Spleen (tissue), 11 donors: ENCODE data around the gene ACYP2. TPM values are rescaled to one million over a fixed set of nuclear protein-coding genes. Genes with fewer than 3 reads are reported as not detected.

Experiments used
- DNase-seq: peaks from one replicate; pipeline ENCODE4 v3.0.0-alpha.2; 2020
- H3K27ac ChIP-seq, 8 donors: fragments of 200-600 bp; sonication (generic) in 7 of 8; 1 replicate in 4 of 8; 2 replicates in 4 of 8; pipeline versions ENCODE4 v1.5.0 to v1.8.0; 2016 to 2021; ENCODE audit warnings: inconsistent platforms in 4 of 8, mild to moderate bottlenecking in 4 of 8, moderate library complexity in 1 of 8
- H3K27me3 ChIP-seq, 7 donors: fragments of 200-600 bp; sonication (generic) in 6 of 7; replicated peaks in 1 of 7; 1 replicate in 4 of 7; 2 replicates in 3 of 7; pipeline versions ENCODE4 v1.5.0 to v1.8.0; 2016 to 2021; ENCODE audit warnings: inconsistent platforms in 3 of 7, mild to moderate bottlenecking in 1 of 7
- H3K36me3 ChIP-seq, 6 donors: fragments of 200-600 bp; sonication (generic) in 5 of 6; 1 replicate in 4 of 6; 2 replicates in 2 of 6; pipeline versions ENCODE4 v1.5.0 to v1.8.0; 2016 to 2021; ENCODE audit warnings: inconsistent platforms in 2 of 6
- H3K4me1 ChIP-seq, 6 donors: fragments of 200-600 bp; sonication (generic) in 5 of 6; 1 replicate in 3 of 6; 2 replicates in 3 of 6; pipeline versions ENCODE4 v1.5.0 to v1.8.0; 2016 to 2021; ENCODE audit warnings: inconsistent platforms in 3 of 6
- H3K4me3 ChIP-seq, 8 donors: fragments of 200-600 bp; sonication (generic) in 7 of 8; 1 replicate in 4 of 8; 2 replicates in 4 of 8; pipeline versions ENCODE4 v1.5.0 to v1.8.0; 2016 to 2021; ENCODE audit warnings: inconsistent platforms in 4 of 8, mild to moderate bottlenecking in 4 of 8, moderate library complexity in 2 of 8
- H3K9me3 ChIP-seq, 8 donors: fragments of 200-600 bp; sonication (generic) in 7 of 8; 1 replicate in 4 of 8; 2 replicates in 4 of 8; pipeline versions ENCODE4 v1.5.0 to v1.8.0; 2016 to 2021; ENCODE audit warnings: inconsistent platforms in 4 of 8
- CTCF ChIP-seq, 11 experiments: fragments of 200-600 bp in 7 of 11; fragments of 450-650 bp in 4 of 11; sonication (generic) in 4 of 11; IDR thresholded peaks in 8 of 11; conservative IDR thresholded peaks in 3 of 11; 1 replicate in 7 of 11; 2 replicates in 4 of 11; pipeline versions ENCODE4 v1.4.0 to v1.8.0; 2016 to 2021; ENCODE audit warnings: antibody characterized with exemption in 11 of 11, inconsistent platforms in 4 of 11, mild to moderate bottlenecking in 1 of 11
- POLR2A ChIP-seq, 3 donors: fragments of 450-650 bp; IDR thresholded peaks; one replicate each; pipeline ENCODE4 v1.5.1; 2017; ENCODE audit warnings: antibody characterized with exemption in 3 of 3, mild to moderate bottlenecking in 1 of 3
- POLR2AphosphoS5 ChIP-seq, 3 donors: sonication (generic); formaldehyde crosslinking; IDR thresholded peaks; one replicate each; pipeline ENCODE4 v1.5.1; 2017; ENCODE audit warnings: antibody characterized with exemption in 3 of 3
- WGBS, 5 donors: extraction: QIAGEN DNeasy Blood & Tissue Kit in 3 of 5; methylation state at CpG; one replicate each; pipeline versions ENCODE4 v1.1.5 to v1.1.7; 2013 to 2018; 5-methylcytosine and 5-hydroxymethylcytosine counted together
- intact Hi-C: fragments of 100-400 bp; cut with DNase I; formaldehyde crosslinking; loops from one replicate; pipeline ENCODE4 v1.15.0; 2023; ENCODE audit warnings: low total_unique reads
- polyA plus RNA-seq, 3 donors: library from polyadenylated mRNA; stranded (reverse); fragments of 200-250 nt; gene quantifications; one replicate each; pipeline ENCODE4 v1.2.1, GENCODE V29; 2013
- total RNA-seq, 7 donors: library from RNA; depleted of rRNA in 3 of 7; stranded (reverse); fragments of >200 nt in 3 of 7; fragmentation: NEBNext Ultra II Directional in 4 of 7; extraction: Animal tissue kit (Norgen Biotek cat#: 25700) in 4 of 7; gene quantifications; one replicate each; pipeline versions ENCODE4 v1.1.0 to v1.2.1, GENCODE V29; 2016 to 2021
- donor health status: healthy with polysubstance abuse.
- donor health status: DM: no; HTN: no; CAD: no; lungs with moderate emphysema.
- donor health status: DM: no; HTN: no; CAD: no.
- donor health status: Bipolar disorder and iron deficiency.
- donor health status: healthy.
- donor health status: DM: no; HTN: no; CAD: no.
- donor health status: DM: yes; HTN: yes; CAD: no.

Gene ACYP2
- total and polyA plus RNA-seq, 10 donors, result 14.6 to 32.3 (median 21.7) TPM

GRCh38 chr2:54240515-54241469, 125.4 kb downstream of the ACYP2 start:
- H3K36me3 ChIP-seq, result no peaks in the 10 kb centered on the region
- H3K4me1 ChIP-seq, result no peaks in the 10 kb centered on the region
- H3K27ac ChIP-seq, result peak overlapping the region in 1 of 8 donors; percentile 0
- intact Hi-C loops, result no loop called here
- WGBS, 5 donors, result 62 to 86% (median 66%) methylated on average over 5 of the region's 5 CpGs
- H3K9me3 ChIP-seq, result peaks cover 0 to 7% (median 0%) of the 10 kb centered on the region in 8 donors
- H3K27me3 ChIP-seq, result no peaks in the 10 kb centered on the region
- no peak overlapping the region for H3K4me3 ChIP-seq
- no peak for DNase-seq
- TF ChIP-seq POLR2A (IDR thresholded peaks at IDR 0.05) (no peak), CTCF (IDR thresholded peaks at IDR 0.05 in 8 of 11, conservative IDR thresholded peaks at IDR 0.05 in 3 of 11) (no peak), POLR2AphosphoS5 (IDR thresholded peaks at IDR 0.05) (no peak)

GRCh38 chr2:54247115-54247514, 131.7 kb downstream of the ACYP2 start:
- intact Hi-C loops, result no loop called here
- Histone ChIP-seq H3K4me3 (no peak overlapping the region), H3K36me3 (no peaks in the 10 kb centered on the region), H3K9me3 (no peaks in the 10 kb centered on the region), H3K27me3 (no peaks in the 10 kb centered on the region), H3K27ac (no peak overlapping the region), H3K4me1 (no peaks in the 10 kb centered on the region)
- DNase-seq, result no peak
- TF ChIP-seq POLR2A (IDR thresholded peaks at IDR 0.05) (no peak), POLR2AphosphoS5 (IDR thresholded peaks at IDR 0.05) (no peak), CTCF (IDR thresholded peaks at IDR 0.05 in 8 of 11, conservative IDR thresholded peaks at IDR 0.05 in 3 of 11) (no peak)
- WGBS, 5 donors, result 77 to 93% (median 87%) methylated on average over 1 of the region's 1 CpG

- Histone ChIP-seq H3K36me3 (peaks cover 0 to 3% (median 0%) of the 10 kb centered on the region in 6 donors), H3K4me1 (no peaks in the 10 kb centered on the region), H3K9me3 (no peaks in the 10 kb centered on the region), H3K27ac (no peak overlapping the region), H3K4me3 (no peak overlapping the region), H3K27me3 (no peaks in the 10 kb centered on the region)
- no peak for DNase-seq
- TF ChIP-seq CTCF (IDR thresholded peaks at IDR 0.05 in 8 of 11, conservative IDR thresholded peaks at IDR 0.05 in 3 of 11) (no peak), POLR2A (IDR thresholded peaks at IDR 0.05) (no peak), POLR2AphosphoS5 (IDR thresholded peaks at IDR 0.05) (no peak)
- intact Hi-C loops, result no loop called here
Measured at GRCh38 chr2:54249629-54250028, 134.2 kb downstream of the ACYP2 start.

GRCh38 chr2:54254180-54254579, 138.8 kb downstream of the ACYP2 start:
- Histone ChIP-seq H3K9me3 (peaks cover 0 to 10% (median 0%) of the 10 kb centered on the region in 8 donors), H3K27me3 (no peaks in the 10 kb centered on the region), H3K36me3 (peaks cover 0 to 17% (median 2%) of the 10 kb centered on the region in 6 donors), H3K4me3 (no peak overlapping the region), H3K4me1 (no peaks in the 10 kb centered on the region), H3K27ac (no peak overlapping the region)
- intact Hi-C loops, result no loop called here
- DNase-seq, result no peak
- TF ChIP-seq CTCF (IDR thresholded peaks at IDR 0.05 in 8 of 11, conservative IDR thresholded peaks at IDR 0.05 in 3 of 11) (no peak), POLR2A (IDR thresholded peaks at IDR 0.05) (no peak), POLR2AphosphoS5 (IDR thresholded peaks at IDR 0.05) (no peak)
